GM20000 (cell line): Measurements from ENCODE around the gene NHLH1.
"Not testable (repeated sequence)": the region's sequence is repeated elsewhere in the genome, so short reads cannot be mapped to it uniquely, and the experiment has no call there.

Experiments used
- DNase-seq: peaks from one replicate; pipeline ENCODE4 v3.0.0; 2012; ENCODE audit warnings: low spot score
- TF ChIP-seq, protein P1 (sequence below): IDR thresholded peaks from 2 replicates; pipeline ENCODE4 v1.5.1; 2012; ENCODE audit warnings: mild to moderate bottlenecking, control low read depth; ENCODE audit errors: extremely low read depth, missing control alignments

Gene NHLH1

DNA sequence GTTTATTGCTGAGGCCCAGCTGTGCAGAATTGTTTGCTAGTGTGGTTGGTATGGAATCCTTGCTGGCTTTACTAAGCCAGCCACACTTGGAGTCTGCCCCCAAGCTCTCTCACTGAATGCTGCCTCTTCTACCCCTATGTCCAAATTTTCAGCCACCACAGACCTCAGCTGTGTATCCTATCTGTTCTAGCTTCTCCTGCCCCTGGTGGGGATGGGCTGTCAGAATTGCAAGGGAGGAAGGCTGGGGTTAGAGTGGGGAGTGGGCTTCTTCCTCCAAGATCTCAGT lies 4.4 kb downstream of the NHLH1 start:
- DNase-seq = no peak
- TF ChIP-seq, protein P1, sequence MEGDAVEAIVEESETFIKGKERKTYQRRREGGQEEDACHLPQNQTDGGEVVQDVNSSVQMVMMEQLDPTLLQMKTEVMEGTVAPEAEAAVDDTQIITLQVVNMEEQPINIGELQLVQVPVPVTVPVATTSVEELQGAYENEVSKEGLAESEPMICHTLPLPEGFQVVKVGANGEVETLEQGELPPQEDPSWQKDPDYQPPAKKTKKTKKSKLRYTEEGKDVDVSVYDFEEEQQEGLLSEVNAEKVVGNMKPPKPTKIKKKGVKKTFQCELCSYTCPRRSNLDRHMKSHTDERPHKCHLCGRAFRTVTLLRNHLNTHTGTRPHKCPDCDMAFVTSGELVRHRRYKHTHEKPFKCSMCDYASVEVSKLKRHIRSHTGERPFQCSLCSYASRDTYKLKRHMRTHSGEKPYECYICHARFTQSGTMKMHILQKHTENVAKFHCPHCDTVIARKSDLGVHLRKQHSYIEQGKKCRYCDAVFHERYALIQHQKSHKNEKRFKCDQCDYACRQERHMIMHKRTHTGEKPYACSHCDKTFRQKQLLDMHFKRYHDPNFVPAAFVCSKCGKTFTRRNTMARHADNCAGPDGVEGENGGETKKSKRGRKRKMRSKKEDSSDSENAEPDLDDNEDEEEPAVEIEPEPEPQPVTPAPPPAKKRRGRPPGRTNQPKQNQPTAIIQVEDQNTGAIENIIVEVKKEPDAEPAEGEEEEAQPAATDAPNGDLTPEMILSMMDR = no peak

DNA sequence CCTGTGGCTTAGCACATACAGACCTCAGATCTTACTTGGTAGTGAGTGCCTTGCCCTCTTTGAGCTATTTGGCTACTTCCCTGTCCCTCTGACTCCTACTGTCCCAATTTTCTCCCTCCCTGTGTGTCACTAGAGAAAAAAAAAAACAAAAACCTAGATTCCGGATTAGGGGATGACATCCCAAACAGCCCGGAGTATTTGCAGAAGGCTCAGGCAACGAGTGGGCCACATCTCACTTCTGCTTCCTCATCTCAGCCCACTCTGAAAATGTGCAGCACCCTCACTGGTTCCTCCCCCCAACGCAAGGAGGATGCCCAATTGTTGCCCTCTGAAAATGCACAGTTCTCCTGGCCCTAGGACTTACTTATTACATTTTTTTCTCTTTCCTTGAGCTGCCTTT lies 4.9 kb downstream of the NHLH1 start:
- DNase-seq = no peak
- TF ChIP-seq, protein P1 = no peak

DNA sequence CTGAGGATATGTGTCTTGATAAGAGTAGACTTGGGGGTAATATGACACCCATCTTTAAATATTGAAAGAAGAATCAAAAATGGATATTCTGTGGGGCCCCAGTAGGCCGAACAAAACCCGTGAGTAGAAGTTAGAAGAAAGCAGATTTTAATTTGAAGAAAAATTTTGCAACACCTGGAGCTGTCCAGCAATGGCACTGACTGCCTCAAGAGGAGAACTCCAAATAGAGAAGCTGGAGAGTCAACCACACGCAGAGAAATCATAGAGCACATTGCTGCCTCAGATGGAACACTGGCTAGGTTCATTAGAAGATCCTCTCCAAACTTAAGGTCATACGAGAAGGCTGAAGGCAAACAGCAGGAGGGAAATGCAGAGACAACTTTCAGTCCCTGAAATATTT lies 6.8 kb downstream of the NHLH1 start:
- TF ChIP-seq, protein P1 = no peak
- no peak for DNase-seq

DNA sequence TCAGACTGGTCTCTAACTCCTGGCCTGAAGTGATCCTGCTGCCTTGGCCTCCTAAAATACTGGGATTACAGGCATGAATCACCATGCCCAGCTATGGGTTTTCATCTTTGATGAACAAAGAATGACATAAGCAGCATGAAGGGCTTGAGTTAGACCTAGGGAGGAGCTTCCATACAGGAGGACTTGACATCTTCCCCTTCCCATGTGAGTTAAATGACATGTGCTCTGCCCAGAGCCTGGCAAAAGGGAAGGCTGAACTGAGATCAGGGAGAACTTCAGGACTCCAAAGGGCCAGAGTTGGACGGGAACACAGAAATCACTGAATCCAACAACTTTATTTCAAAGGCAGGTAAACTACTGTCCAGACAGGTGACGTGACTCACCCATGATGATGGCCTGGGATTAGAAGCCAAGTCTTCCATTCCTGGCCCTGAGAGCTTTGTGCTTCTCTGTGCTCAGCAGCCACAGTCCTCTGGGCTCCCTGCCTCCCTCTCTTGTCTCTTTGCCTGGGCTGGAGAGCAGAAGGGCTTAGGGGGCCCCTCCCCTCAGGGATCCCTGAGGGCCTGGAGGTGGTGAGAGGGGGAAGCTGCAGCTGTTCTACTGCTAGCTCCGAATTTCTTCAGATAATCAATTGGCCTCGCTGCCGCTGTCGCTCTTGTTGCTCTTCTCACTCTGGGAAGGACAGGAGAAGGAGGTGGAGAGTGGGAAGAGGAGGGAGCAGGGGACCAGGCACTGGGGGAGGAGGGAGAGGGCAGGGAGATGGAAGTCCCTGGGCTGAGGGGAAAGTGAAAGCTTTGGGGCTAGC lies 7.6 kb downstream of the NHLH1 start:
- DNase-seq = no peak
- TF ChIP-seq, protein P1 = no peak

DNA sequence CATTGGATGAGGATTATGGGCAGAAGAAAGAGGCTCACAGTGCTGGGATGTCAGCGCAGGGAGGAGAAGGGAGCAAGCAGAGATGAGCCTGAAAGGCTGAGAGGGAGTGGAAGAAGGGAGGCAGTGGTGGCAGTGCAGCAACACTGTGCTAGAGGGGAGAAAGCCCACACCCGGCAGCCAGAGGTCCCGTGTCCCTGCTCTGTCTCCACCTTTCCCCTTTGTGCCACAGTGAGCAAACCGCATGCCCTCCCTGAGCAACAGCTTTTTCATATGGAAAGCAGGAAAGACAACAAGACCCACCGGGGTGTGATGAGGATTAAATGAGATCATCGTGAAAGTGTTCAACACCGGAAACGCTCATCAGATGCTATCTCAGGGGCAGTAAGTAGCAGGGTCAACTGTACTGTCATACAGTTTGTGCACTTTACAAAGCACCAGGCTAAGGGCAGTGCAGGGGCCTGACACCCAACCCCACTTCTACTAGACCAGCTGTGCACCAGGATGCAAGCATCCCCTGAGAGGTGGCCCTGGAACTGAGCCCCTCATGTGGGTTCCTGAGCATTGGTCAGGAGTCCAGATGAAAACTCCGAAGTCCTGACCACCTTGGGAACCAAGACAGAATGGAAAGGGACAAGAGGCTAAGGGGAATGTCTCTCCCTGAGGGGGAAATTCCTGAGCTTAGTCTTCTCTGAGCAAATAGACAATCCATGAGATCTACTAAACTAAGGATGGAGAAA lies 9.1 kb downstream of the NHLH1 start:
- DNase-seq = peak; percentile 50
- TF ChIP-seq, protein P1 = no peak

DNA sequence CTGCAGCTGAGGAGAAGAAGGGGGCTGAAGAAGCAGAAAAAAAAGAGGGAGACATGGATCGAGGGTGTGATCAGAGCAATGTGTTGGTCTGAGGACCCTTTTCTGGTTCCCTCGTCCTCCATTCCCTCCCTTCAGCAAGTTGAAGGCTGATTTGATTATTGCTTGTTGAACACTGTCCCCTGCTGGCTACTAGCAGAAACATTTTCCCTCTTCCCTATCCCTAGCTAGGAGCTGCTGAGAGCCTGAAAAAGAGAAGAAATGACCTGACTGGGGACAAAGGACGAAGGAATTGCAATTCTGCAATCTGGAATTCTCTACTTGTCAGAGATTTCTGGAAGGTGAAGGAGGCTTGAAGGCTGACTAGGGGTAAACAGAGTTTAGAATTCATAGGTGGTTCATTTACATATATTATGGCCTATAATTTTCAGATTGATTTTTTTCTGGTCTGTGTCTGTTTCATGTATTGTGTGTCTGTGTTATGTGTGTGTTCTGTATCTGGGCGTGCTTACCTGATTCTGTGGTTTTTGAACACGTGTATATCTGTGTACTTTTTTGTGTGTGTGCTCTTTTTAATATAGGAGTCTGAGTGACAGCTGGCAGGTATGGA lies 9.8 kb downstream of the NHLH1 start:
- DNase-seq = peak; percentile 81
- TF ChIP-seq, protein P1 = peak; percentile 97

DNA sequence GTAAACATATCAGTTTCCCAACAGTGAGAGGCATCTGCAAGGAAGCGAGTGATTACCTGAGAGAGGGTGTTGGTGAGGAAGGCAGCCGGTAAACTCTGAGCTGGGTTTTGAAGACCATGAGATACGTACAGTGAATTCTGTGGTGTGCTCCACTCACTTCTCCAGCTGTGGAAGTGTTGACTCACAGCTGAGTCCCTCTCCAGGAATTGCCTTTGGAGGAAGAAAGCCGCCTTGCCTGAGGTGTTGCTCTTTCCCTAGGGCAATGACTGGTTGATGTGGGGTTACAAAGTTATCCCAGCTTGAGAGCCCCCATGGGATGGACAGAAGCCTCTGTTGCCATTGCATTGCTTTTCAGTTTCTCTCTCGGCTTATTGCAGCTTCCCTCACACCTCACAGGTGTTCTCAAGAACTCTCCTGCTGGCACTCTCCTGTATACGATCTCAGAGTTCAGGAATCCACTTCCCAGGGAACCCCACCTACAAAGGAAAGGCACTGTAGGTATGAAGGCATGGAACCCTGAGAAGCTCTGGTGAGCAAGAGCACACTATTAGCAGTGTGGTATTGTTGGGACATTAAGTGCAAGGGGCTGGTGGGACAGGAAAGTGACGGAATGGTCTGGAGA lies 10.8 kb downstream of the NHLH1 start:
- TF ChIP-seq, protein P1 = no peak
- DNase-seq = no peak

DNA sequence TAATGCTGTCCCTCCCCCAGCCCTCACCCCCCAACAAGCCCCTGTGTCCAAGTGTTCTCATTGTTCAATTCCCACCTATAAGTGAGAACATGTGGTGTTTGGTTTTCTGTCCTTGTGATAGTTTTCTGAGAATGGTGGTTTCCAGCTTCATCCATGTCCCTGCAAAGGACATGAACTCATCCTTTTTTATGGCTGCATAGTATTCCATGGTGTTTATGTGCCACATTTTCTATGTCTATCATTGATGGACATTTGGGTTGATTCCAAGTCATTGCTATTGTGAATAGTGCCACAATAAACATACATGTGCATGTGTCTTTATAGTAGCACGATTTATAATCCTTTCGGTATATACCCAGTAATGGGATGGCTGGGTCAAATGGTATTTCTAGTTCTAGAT lies 17.9 kb downstream of the NHLH1 start:
- DNase-seq = not testable (repeated sequence)

DNA sequence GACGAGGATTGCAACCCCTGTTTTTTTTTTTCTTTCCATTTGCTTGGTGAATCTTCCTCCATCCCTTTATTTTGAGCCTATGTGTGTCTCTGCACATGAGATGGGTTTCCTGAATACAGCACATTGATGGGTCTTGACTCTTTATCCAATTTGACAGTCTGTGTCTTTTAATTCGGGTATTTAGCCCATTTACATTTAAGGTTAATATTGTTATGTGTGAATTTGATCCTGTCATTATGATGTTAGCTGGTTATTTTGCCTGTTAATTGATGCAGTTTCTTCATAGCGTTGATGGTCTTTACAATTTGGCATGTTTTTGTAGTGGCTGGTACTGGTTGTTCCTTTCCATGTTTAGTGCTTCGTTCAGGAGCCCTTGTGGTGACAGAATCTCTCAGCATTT lies 21.5 kb downstream of the NHLH1 start:
- DNase-seq = not testable (repeated sequence)
